ENCODE results near the gene PMIS2.

The PMIS2 gene

DNA sequence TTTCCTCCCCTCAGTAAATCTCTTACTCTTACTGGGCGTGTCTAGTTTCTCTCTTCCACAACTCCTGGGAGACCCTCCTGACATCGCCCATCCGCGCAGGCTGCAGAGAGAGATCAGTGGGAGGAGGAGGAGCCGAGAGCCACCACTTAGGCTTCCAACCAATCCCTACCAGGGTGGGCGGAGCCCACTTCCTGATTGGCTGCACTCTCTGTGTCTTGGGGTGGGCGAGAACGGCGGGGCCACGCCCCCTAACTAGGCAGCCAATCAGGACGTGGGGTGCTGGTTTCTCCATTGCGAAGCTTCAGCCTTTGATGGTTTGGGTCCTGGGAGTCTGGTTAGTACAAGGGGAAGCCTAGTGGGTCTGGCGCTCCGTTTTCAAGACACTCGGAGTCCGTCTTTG lies at the start of gene PMIS2:
PMIS2 (plus strand) TSS at position 326 of the 400 bp plus-strand sequence. CDS start 87 bp downstream, outside the sequence.
- Histone ChIP-seq H3K9me3 (ENCODE audit: insufficient read depth, low read depth, low read length) (no peaks in the 10 kb centered on the region), H3K9ac (ENCODE audit: low read depth, low read length) (no peak within 1 kb of the TSS), H3K4me3 (ENCODE audit: low read length) (no peak within 1 kb of the TSS), H3K4me1 (ENCODE audit: insufficient read depth, low read length) (no peaks in the 10 kb centered on the region), H3K27me3 (ENCODE audit: insufficient read depth, low read length) (peaks cover 22% of the 10 kb centered on the region), H3K36me3 (ENCODE audit: insufficient read depth, low read depth, low read length) (no peaks in the 10 kb centered on the region), H3K27ac (ENCODE audit: low read length) (no peak within 1 kb of the TSS)

DNA sequence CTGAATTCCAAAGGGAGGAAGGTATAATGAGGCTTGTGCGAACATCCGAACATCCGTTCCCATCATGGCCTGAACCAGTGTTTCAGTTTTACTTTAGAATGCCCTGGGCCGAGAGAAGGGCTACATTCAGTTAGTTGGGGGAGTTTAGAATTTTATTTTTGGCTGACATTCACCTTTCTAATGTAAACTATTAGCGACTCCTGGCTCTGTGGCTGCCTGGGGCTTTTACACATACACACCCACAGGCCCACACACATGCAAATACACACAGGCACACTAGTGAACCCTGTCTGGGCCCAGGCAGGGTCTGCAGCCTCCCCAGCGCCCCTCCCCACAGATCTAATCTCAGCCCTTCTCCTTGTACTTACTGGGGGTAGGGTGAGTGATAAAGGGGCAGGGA lies 46.7 kb upstream of the PMIS2 start:
- peaks cover 29% of the 10 kb centered on the region for H3K36me3 ChIP-seq (ENCODE audit: insufficient read depth, low read depth, low read length)
- no peak overlapping the region for H3K9ac ChIP-seq (ENCODE audit: low read depth, low read length)
- no peaks in the 10 kb centered on the region for H3K9me3 ChIP-seq (ENCODE audit: insufficient read depth, low read depth, low read length)
- no peaks in the 10 kb centered on the region; the same call in 1 of the 2 replicates for H3K27me3 ChIP-seq (ENCODE audit: insufficient read depth, low read length)
- H3K27ac ChIP-seq (ENCODE audit: low read length): no peak overlapping the region
- H3K4me1 ChIP-seq (ENCODE audit: insufficient read depth, low read length): peaks cover 9% of the 10 kb centered on the region; the same call in 1 of the 2 replicates
- no peak overlapping the region for H3K4me3 ChIP-seq (ENCODE audit: low read length)

DNA sequence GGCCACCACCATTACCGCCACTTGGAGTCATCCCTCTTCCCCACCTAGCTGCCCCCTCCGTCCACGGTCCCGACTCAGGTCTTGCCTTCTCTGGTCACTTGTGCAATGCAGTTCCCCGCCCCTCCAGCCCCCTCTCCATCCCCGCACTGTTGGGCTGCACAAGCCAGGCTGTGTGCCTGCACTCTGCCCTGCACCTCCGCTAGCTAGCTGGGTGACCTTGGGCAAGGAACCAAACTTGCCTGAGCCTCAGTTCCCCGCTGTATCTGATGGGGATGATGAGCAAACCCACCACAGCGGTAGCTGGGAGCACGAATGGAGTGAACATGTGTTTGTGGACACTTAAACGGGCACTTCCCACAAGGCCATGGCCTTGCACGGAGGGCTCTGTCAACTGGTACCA lies 46.1 kb upstream of the PMIS2 start:
- Histone ChIP-seq H3K9ac (ENCODE audit: low read depth, low read length) (no peak overlapping the region), H3K36me3 (ENCODE audit: insufficient read depth, low read depth, low read length) (peaks cover 29% of the 10 kb centered on the region), H3K4me3 (ENCODE audit: low read length) (no peak overlapping the region), H3K9me3 (ENCODE audit: insufficient read depth, low read depth, low read length) (no peaks in the 10 kb centered on the region), H3K27ac (ENCODE audit: low read length) (no peak overlapping the region), H3K4me1 (ENCODE audit: insufficient read depth, low read length) (peaks cover 11% of the 10 kb centered on the region; the same call in 1 of the 2 replicates), H3K27me3 (ENCODE audit: insufficient read depth, low read length) (no peaks in the 10 kb centered on the region)

DNA sequence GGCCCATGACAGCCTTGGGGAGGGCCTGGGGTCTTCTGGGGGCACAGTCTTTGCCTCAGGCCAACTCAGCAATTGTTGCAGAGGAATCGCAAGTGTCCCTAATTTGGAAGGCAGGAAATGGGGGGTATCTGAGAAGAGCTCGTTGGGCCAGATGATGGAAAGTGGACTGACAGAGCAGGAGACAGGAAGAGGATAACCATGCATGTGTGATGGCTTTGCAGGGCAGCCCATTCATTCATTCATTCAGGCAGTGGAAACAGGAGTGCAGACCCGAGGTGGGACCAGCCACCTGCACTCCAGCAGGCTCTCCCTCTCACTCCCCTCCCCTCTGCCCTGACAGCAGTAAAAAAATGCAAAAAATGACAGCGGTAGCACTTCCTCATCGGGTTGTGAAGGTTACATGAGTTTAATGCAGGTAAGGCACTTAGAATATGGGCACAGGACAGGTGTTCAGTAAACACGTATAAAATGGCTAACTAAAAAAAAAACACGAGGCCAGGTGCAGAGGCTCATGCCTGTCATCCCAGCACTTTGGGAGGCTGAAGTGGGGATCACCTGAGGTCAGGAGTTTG lies 45.5 kb upstream of the PMIS2 start:
- Histone ChIP-seq H3K27ac (ENCODE audit: low read length) (no peak overlapping the region), H3K27me3 (ENCODE audit: insufficient read depth, low read length) (no peaks in the 10 kb centered on the region), H3K9me3 (ENCODE audit: insufficient read depth, low read depth, low read length) (no peaks in the 10 kb centered on the region), H3K4me1 (ENCODE audit: insufficient read depth, low read length) (peaks cover 11% of the 10 kb centered on the region; the same call in 1 of the 2 replicates), H3K36me3 (ENCODE audit: insufficient read depth, low read depth, low read length) (peaks cover 29% of the 10 kb centered on the region), H3K9ac (ENCODE audit: low read depth, low read length) (no peak overlapping the region), H3K4me3 (ENCODE audit: low read length) (no peak overlapping the region)

GRCh38 chr19:35542209-35542608 lies 43.8 kb upstream of the PMIS2 start:
- Histone ChIP-seq H3K4me3 (ENCODE audit: low read length) (no peak overlapping the region), H3K9me3 (ENCODE audit: insufficient read depth, low read depth, low read length) (no peaks in the 10 kb centered on the region), H3K4me1 (ENCODE audit: insufficient read depth, low read length) (peaks cover 10% of the 10 kb centered on the region), H3K9ac (ENCODE audit: low read depth, low read length) (no peak overlapping the region), H3K36me3 (ENCODE audit: insufficient read depth, low read depth, low read length) (peaks cover 35% of the 10 kb centered on the region), H3K27me3 (ENCODE audit: insufficient read depth, low read length) (no peaks in the 10 kb centered on the region), H3K27ac (ENCODE audit: low read length) (no peak overlapping the region)

GRCh38 chr19:35543280-35544109 lies 42.5 kb upstream of the PMIS2 start:
- no peaks in the 10 kb centered on the region for H3K27me3 ChIP-seq (ENCODE audit: insufficient read depth, low read length)
- no peak overlapping the region for H3K27ac ChIP-seq (ENCODE audit: low read length)
- peaks cover 44% of the 10 kb centered on the region for H3K36me3 ChIP-seq (ENCODE audit: insufficient read depth, low read depth, low read length)
- no peak overlapping the region for H3K4me3 ChIP-seq (ENCODE audit: low read length)
- H3K4me1 ChIP-seq (ENCODE audit: insufficient read depth, low read length): peaks cover 10% of the 10 kb centered on the region; the same call in 1 of the 2 replicates
- no peaks in the 10 kb centered on the region for H3K9me3 ChIP-seq (ENCODE audit: insufficient read depth, low read depth, low read length)
- no peak overlapping the region for H3K9ac ChIP-seq (ENCODE audit: low read depth, low read length)

- Histone ChIP-seq H3K4me1 (ENCODE audit: insufficient read depth, low read length) (peaks cover 9% of the 10 kb centered on the region; the same call in 1 of the 2 replicates), H3K9me3 (ENCODE audit: insufficient read depth, low read depth, low read length) (no peaks in the 10 kb centered on the region), H3K9ac (ENCODE audit: low read depth, low read length) (peak overlapping the region; percentile 97), H3K27me3 (ENCODE audit: insufficient read depth, low read length) (no peaks in the 10 kb centered on the region), H3K27ac (ENCODE audit: low read length) (no peak overlapping the region), H3K4me3 (ENCODE audit: low read length) (peak overlapping the region; percentile 99), H3K36me3 (ENCODE audit: insufficient read depth, low read depth, low read length) (peaks cover 44% of the 10 kb centered on the region)
Measured at GRCh38 chr19:35544110-35544802, 41.7 kb upstream of the PMIS2 start.

- H3K9ac ChIP-seq (ENCODE audit: low read depth, low read length): peak within 1 kb of the TSS; percentile 97
- peaks cover 7% of the 10 kb centered on the region; the same call in 1 of the 2 replicates for H3K4me1 ChIP-seq (ENCODE audit: insufficient read depth, low read length)
- no peaks in the 10 kb centered on the region for H3K27me3 ChIP-seq (ENCODE audit: insufficient read depth, low read length)
- H3K27ac ChIP-seq (ENCODE audit: low read length): peak within 1 kb of the TSS; percentile 82
- no peaks in the 10 kb centered on the region for H3K9me3 ChIP-seq (ENCODE audit: insufficient read depth, low read depth, low read length)
- H3K36me3 ChIP-seq (ENCODE audit: insufficient read depth, low read depth, low read length): peaks cover 45% of the 10 kb centered on the region
- H3K4me3 ChIP-seq (ENCODE audit: low read length): peak within 1 kb of the TSS; percentile 99
Measured at GRCh38 chr19:35545001-35545854, 40.7 kb upstream of the PMIS2 start, which contains the start of gene TMEM147. Gene TMEM147 (plus strand): TSS chr19:35545626. CDS start chr19:35545740, 114 bp downstream.

- no peaks in the 10 kb centered on the region for H3K27me3 ChIP-seq (ENCODE audit: insufficient read depth, low read length)
- peaks cover 45% of the 10 kb centered on the region for H3K36me3 ChIP-seq (ENCODE audit: insufficient read depth, low read depth, low read length)
- peak overlapping the region; percentile 97 for H3K9ac ChIP-seq (ENCODE audit: low read depth, low read length)
- peaks cover 7% of the 10 kb centered on the region; the same call in 1 of the 2 replicates for H3K4me1 ChIP-seq (ENCODE audit: insufficient read depth, low read length)
- H3K4me3 ChIP-seq (ENCODE audit: low read length): peak overlapping the region; percentile 99
- H3K27ac ChIP-seq (ENCODE audit: low read length): peak overlapping the region; percentile 82
- H3K9me3 ChIP-seq (ENCODE audit: insufficient read depth, low read depth, low read length): no peaks in the 10 kb centered on the region
Measured at GRCh38 chr19:35545855-35546381, 40.1 kb upstream of the PMIS2 start.

- Histone ChIP-seq H3K4me1 (ENCODE audit: insufficient read depth, low read length) (peaks cover 7% of the 10 kb centered on the region; the same call in 1 of the 2 replicates), H3K27ac (ENCODE audit: low read length) (no peak overlapping the region), H3K36me3 (ENCODE audit: insufficient read depth, low read depth, low read length) (peaks cover 43% of the 10 kb centered on the region), H3K9me3 (ENCODE audit: insufficient read depth, low read depth, low read length) (no peaks in the 10 kb centered on the region), H3K27me3 (ENCODE audit: insufficient read depth, low read length) (no peaks in the 10 kb centered on the region), H3K4me3 (ENCODE audit: low read length) (peak overlapping the region; percentile 99), H3K9ac (ENCODE audit: low read depth, low read length) (peak overlapping the region; percentile 97; the same call in 1 of the 2 replicates)
Measured at GRCh38 chr19:35546532-35546931, 39.4 kb upstream of the PMIS2 start.

Data from iPS-20b (cell line).